H1 (cell line): ENCODE measurements around the gene MACROD2. TPM values are rescaled to one million over a fixed set of nuclear protein-coding genes. Genes with fewer than 3 reads are reported as not detected.

Experiments
- CTCF ChIA-PET: fragments of 300-600 bp; sonication (Branson Sonifier 250); formaldehyde crosslinking; loops from one replicate; lab custom pipeline; 2021; ENCODE audit not compliant: partially characterized antibody; lab: Charles Lee
- POLR2A ChIA-PET: fragments of 300-600 bp; sonication (Branson Sonifier 250); formaldehyde crosslinking; loops from one replicate; lab custom pipeline; 2021; ENCODE audit warnings: inconsistent platforms; ENCODE audit not compliant: partially characterized antibody; lab: Charles Lee
- DNase-seq, 2 experiments: peaks; one replicate each; pipeline versions ENCODE4 v3.0.0 to v3.0.0-alpha.2; 2010 to 2022; ENCODE audit warnings: low spot score in 2 of 2, low read depth in 1 of 2, mixed read lengths in 1 of 2
- FAIRE-seq: peaks from 2 replicates; lab custom pipeline; 2011; peaks lifted over from hg19 to GRCh38; lab: Jason Lieb, UNC
- H2AFZ ChIP-seq: 2 replicates; pipeline ENCODE4 v1.8.1; 2012; ENCODE audit warnings: low read length, inconsistent platforms
- H2AK5ac ChIP-seq: 2 replicates; pipeline ENCODE4 v1.6.1; 2013; ENCODE audit warnings: low read depth, low read length
- H2BK120ac ChIP-seq: replicated peaks from 2 replicates; pipeline ENCODE3; 2013; ENCODE audit warnings: low read depth, low read length, inconsistent platforms
- H2BK12ac ChIP-seq: 2 replicates; pipeline ENCODE4 v1.6.1; 2013; ENCODE audit warnings: low read depth, low read length
- H2BK15ac ChIP-seq: 2 replicates; pipeline ENCODE4 v1.6.1; 2013; ENCODE audit warnings: low read length
- H2BK20ac ChIP-seq: 2 replicates; pipeline ENCODE4 v1.6.1; 2013; ENCODE audit warnings: low read length
- H2BK5ac ChIP-seq: 2 replicates; pipeline ENCODE4 v1.6.1; 2013; ENCODE audit warnings: low read depth, low read length
- H3K14ac ChIP-seq: 2 replicates; pipeline ENCODE4 v1.6.1; 2013; ENCODE audit warnings: inconsistent platforms; ENCODE audit not compliant: insufficient read length
- H3K18ac ChIP-seq: 2 replicates; pipeline ENCODE4 v1.6.1; 2013; ENCODE audit warnings: low read length; ENCODE audit errors: extremely low read depth
- H3K23ac ChIP-seq: 2 replicates; pipeline ENCODE4 v1.6.1; 2013; ENCODE audit warnings: inconsistent platforms; ENCODE audit not compliant: insufficient read length
- H3K23me2 ChIP-seq: 2 replicates; pipeline ENCODE4 v1.6.1; 2013; ENCODE audit warnings: low read depth, low read length
- H3K27ac ChIP-seq: 2 replicates; pipeline ENCODE4 v1.6.1; 2011; ENCODE audit warnings: low read depth, low read length, inconsistent platforms
- H3K27me3 ChIP-seq, 4 experiments: replicated peaks in 1 of 4; 1 replicate in 1 of 4; 2 replicates in 3 of 4; pipeline versions ENCODE4 v1.6.1 to v1.8.1; 2011 to 2013; ENCODE audit warnings: low read length in 3 of 4, mild to moderate bottlenecking in 3 of 4, inconsistent platforms in 2 of 4, mixed read lengths in 2 of 4, moderate library complexity in 1 of 4; ENCODE audit not compliant: control insufficient read depth in 3 of 4, insufficient read depth in 3 of 4; ENCODE audit errors: extremely low read depth in 1 of 4
- H3K36me3 ChIP-seq, 4 experiments: 2 replicates each; pipeline versions ENCODE4 v1.6.1 to v1.8.1; 2011 to 2013; ENCODE audit warnings: mild to moderate bottlenecking in 4 of 4, low read length in 3 of 4, moderate library complexity in 2 of 4, control low read depth in 1 of 4, inconsistent platforms in 1 of 4; ENCODE audit not compliant: insufficient read depth in 4 of 4, control insufficient read depth in 2 of 4
- H3K4ac ChIP-seq: replicated peaks from 2 replicates; pipeline ENCODE3; 2013; ENCODE audit warnings: low read length, low read depth, mixed read lengths, inconsistent platforms; ENCODE audit not compliant: insufficient read length
- H3K4me1 ChIP-seq, 4 experiments: replicated peaks in 1 of 4; 1 replicate in 1 of 4; 2 replicates in 3 of 4; pipeline versions ENCODE4 v1.6.1 to v1.8.1; 2011 to 2013; ENCODE audit warnings: low read length in 3 of 4, inconsistent platforms in 2 of 4, mixed read lengths in 1 of 4; ENCODE audit not compliant: insufficient read depth in 4 of 4, control insufficient read depth in 3 of 4
- H3K4me2 ChIP-seq, 2 experiments: 2 replicates each; pipeline versions ENCODE4 v1.6.1 to v1.8.1; 2011 to 2013; ENCODE audit warnings: low read depth in 2 of 2, low read length in 2 of 2, control low read depth in 1 of 2, inconsistent platforms in 1 of 2, mild to moderate bottlenecking in 1 of 2; ENCODE audit not compliant: insufficient read depth in 1 of 2
- H3K4me3 ChIP-seq, 4 experiments: fragments of 200-600, 300-600 bp in 1 of 4; sonication (generic), shearing (Covaris generic), sonication (Bioruptor Twin) in 1 of 4; 2 replicates each; pipeline versions ENCODE4 v1.5.1 to v1.8.1; 2011 to 2016; ENCODE audit warnings: low read length in 4 of 4, low read depth in 3 of 4, control low read depth in 2 of 4, inconsistent platforms in 2 of 4, mild to moderate bottlenecking in 2 of 4, mixed read lengths in 1 of 4, moderate library complexity in 1 of 4; ENCODE audit not compliant: insufficient read depth in 2 of 4; ENCODE audit errors: extremely low read depth in 1 of 4
- H3K56ac ChIP-seq: replicated peaks from 2 replicates; pipeline ENCODE3; 2013; ENCODE audit warnings: low read depth, mild to moderate bottlenecking, mixed read lengths, low read length, inconsistent platforms; ENCODE audit not compliant: insufficient read length
- H3K79me1 ChIP-seq: 2 replicates; pipeline ENCODE4 v1.6.1; 2013; ENCODE audit warnings: low read depth, low read length, control low read depth
- H3K79me2 ChIP-seq, 2 experiments: 2 replicates each; pipeline versions ENCODE4 v1.6.1 to v1.8.1; 2012 to 2013; ENCODE audit warnings: low read length in 2 of 2, mild to moderate bottlenecking in 2 of 2, inconsistent platforms in 1 of 2; ENCODE audit not compliant: insufficient read depth in 2 of 2, control insufficient read depth in 1 of 2
- H3K9ac ChIP-seq, 4 experiments: replicated peaks in 1 of 4; 1 replicate in 1 of 4; 2 replicates in 3 of 4; pipeline versions ENCODE4 v1.6.1 to v1.8.1; 2011 to 2013; ENCODE audit warnings: low read depth in 3 of 4, low read length in 3 of 4, control low read depth in 2 of 4, mild to moderate bottlenecking in 2 of 4, moderate library complexity in 2 of 4, inconsistent platforms in 1 of 4; ENCODE audit errors: extremely low read depth in 1 of 4
- H3K9me3 ChIP-seq, 2 experiments: 2 replicates each; pipeline versions ENCODE4 v1.6.1 to v1.8.1; 2012 to 2013; ENCODE audit warnings: mild to moderate bottlenecking in 2 of 2, moderate library complexity in 2 of 2, control low read depth in 1 of 2, inconsistent platforms in 1 of 2, low read depth in 1 of 2, low read length in 1 of 2, mixed read lengths in 1 of 2; ENCODE audit not compliant: insufficient read depth in 2 of 2
- H4K20me1 ChIP-seq, 2 experiments: replicated peaks in 1 of 2; 2 replicates each; pipeline versions ENCODE3 to v1.8.1; 2011 to 2013; ENCODE audit warnings: inconsistent platforms in 2 of 2, low read length in 2 of 2, mild to moderate bottlenecking in 1 of 2; ENCODE audit not compliant: insufficient read depth in 2 of 2, control insufficient read depth in 1 of 2
- H4K5ac ChIP-seq: 2 replicates; pipeline ENCODE4 v1.6.1; 2013; ENCODE audit warnings: low read length, low read depth, mixed read lengths, inconsistent platforms; ENCODE audit not compliant: insufficient read length
- H4K8ac ChIP-seq: 2 replicates; pipeline ENCODE4 v1.8.0; 2013; ENCODE audit warnings: mild to moderate bottlenecking, moderate library complexity, low read length, inconsistent platforms; ENCODE audit not compliant: insufficient read depth; ENCODE audit errors: extremely low read depth
- H4K91ac ChIP-seq: replicated peaks from 2 replicates; pipeline ENCODE3; 2013; ENCODE audit warnings: low read length, mixed read lengths, inconsistent platforms; ENCODE audit not compliant: insufficient read length
- ATF2 ChIP-seq: IDR thresholded peaks from 2 replicates; pipeline ENCODE4 v1.6.1; 2012; ENCODE audit warnings: low read length, inconsistent platforms
- CHD1 ChIP-seq: IDR thresholded peaks from 2 replicates; pipeline ENCODE4 v1.6.1; 2012; ENCODE audit warnings: low read depth, low read length, improper control_type of control experiment
- FOSL1 ChIP-seq: IDR thresholded peaks from 2 replicates; pipeline ENCODE4 v1.6.1; 2011; ENCODE audit warnings: mild to moderate bottlenecking, low read depth, low read length, moderate library complexity; ENCODE audit not compliant: insufficient read depth
- PHF8 ChIP-seq: fragments of 200-600 bp; sonication (generic); conservative IDR thresholded peaks from 2 replicates; pipeline ENCODE4 v1.7.1; 2012; ENCODE audit warnings: low read depth, mild to moderate bottlenecking, inconsistent platforms, low read length, moderate library complexity
- SIN3A ChIP-seq, 2 experiments: IDR thresholded peaks in 1 of 2; conservative IDR thresholded peaks in 1 of 2; 2 replicates each; pipeline ENCODE4 v1.6.1; 2011 to 2012; ENCODE audit warnings: low read length in 2 of 2, improper control_type of control experiment in 1 of 2, low read depth in 1 of 2, mild to moderate bottlenecking in 1 of 2
- SRF ChIP-seq: IDR thresholded peaks from 2 replicates; pipeline ENCODE4 v1.6.1; 2011; ENCODE audit warnings: mild to moderate bottlenecking, low read depth, low read length, moderate library complexity
- WGBS, 2 experiments: shearing (Covaris generic) in 1 of 2; methylation state at CpG; one replicate each; pipeline versions ENCODE4 v1.1.6 to v1.1.7; 2013 to 2015; ENCODE audit warnings: low lambda C conversion rate in 2 of 2, mixed read lengths in 2 of 2, inconsistent platforms in 1 of 2, low coverage in 1 of 2, missing lambda C conversion rate in 1 of 2; ENCODE audit not compliant: insufficient replicate concordance in 2 of 2, insufficient coverage in 1 of 2, insufficient read length in 1 of 2; ENCODE audit errors: extremely low coverage in 1 of 2, missing lambda C conversion rate in 1 of 2; 5-methylcytosine and 5-hydroxymethylcytosine counted together
- polyA plus RNA-seq, 7 experiments: library from polyadenylated mRNA; depleted of rRNA in 3 of 7; stranded (reverse) in 5 of 7; unstranded in 2 of 7; fragments of >200 nt in 5 of 7; fragments of 200-250 nt in 2 of 7; gene quantifications; 1 replicate in 5 of 7; 2 replicates in 1 of 7; 4 replicates in 1 of 7; pipeline versions ENCODE4 v1.2.1 to v1.2.3, GENCODE V29; 2011 to 2013; ENCODE audit warnings: missing spikeins in 2 of 7, mixed read lengths in 2 of 7
- total RNA-seq: library from RNA; stranded (reverse); fragmentation: NEBNext Ultra II Directional; extraction: Animal tissue kit (Norgen Biotek cat#: 25700); gene quantifications from 2 replicates; pipeline ENCODE4 v1.2.1, GENCODE V29; 2021

The MACROD2 gene
- total and polyA plus RNA-seq, 2 of the 8 experiments (the other 6 are each of a cell fraction or from before 2014, with no cell fraction given), result 0.70 to 3.9 TPM

DNA sequence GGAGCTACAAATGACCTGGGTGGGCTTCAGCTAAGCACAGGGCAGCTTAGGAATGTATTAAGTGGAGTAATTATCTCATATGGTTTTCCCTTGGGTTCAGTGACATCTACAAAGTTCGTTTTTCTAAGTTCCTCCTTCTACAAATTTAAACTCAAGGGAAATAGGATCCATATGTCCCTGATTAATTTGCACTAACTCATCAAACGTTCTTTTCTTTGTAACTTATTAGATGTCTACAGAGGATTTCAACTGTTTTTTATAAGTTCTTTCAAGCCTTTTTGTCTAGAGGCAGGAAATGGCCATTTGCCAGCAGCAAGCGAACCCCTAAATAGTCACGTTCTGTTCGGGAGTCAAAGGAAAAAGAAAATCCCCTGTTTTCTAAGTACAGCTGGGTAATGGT lies 1517.6 kb downstream of the MACROD2 start:
- no peaks in the 10 kb centered on the region for H3K4me1 ChIP-seq
- no peak overlapping the region for H4K5ac ChIP-seq
- H2BK5ac ChIP-seq, result no peak overlapping the region
- no peak for DNase-seq
- H2BK20ac ChIP-seq, result no peak overlapping the region
- no peaks in the 10 kb centered on the region for H3K27me3 ChIP-seq
- no peak for TF ChIP-seq CHD1
- no peak for TF ChIP-seq FOSL1
- TF ChIP-seq SRF, result no peak
- TF ChIP-seq ATF2, result no peak
- TF ChIP-seq SIN3A (conservative IDR thresholded peaks at IDR 0.05 in 1 of 2, IDR thresholded peaks at IDR 0.05 in 1 of 2; ENCODE audit: low read depth in 1 of 2, low read length in 2 of 2), result no peak
- no peak for TF ChIP-seq PHF8
- no peak overlapping the region for H2AK5ac ChIP-seq
- no peak overlapping the region for H3K9ac ChIP-seq
- no peak overlapping the region for H4K91ac ChIP-seq
- no peak overlapping the region for H2BK120ac ChIP-seq
- peaks cover 3% of the 10 kb centered on the region; the same call in 1 of the 2 replicates for H3K23me2 ChIP-seq
- H3K4me2 ChIP-seq, result no peak overlapping the region
- no peak overlapping the region for H3K23ac ChIP-seq
- H3K27ac ChIP-seq, result no peak overlapping the region
- H2BK12ac ChIP-seq, result no peak overlapping the region
- H4K20me1 ChIP-seq, result no peaks in the 10 kb centered on the region
- no peak overlapping the region for H3K18ac ChIP-seq
- no peak overlapping the region for H3K4ac ChIP-seq
- no peak overlapping the region for H2AFZ ChIP-seq
- H3K4me3 ChIP-seq, result no peak overlapping the region
- H3K14ac ChIP-seq, result no peak overlapping the region
- ChIA-PET POLR2A (no interaction called here), CTCF (no interaction called here)
- no peaks in the 10 kb centered on the region for H3K79me1 ChIP-seq
- no peaks in the 10 kb centered on the region for H3K79me2 ChIP-seq
- H3K56ac ChIP-seq, result no peak overlapping the region
- no peak for FAIRE-seq
- no peaks in the 10 kb centered on the region for H3K9me3 ChIP-seq
- H2BK15ac ChIP-seq, result no peak overlapping the region
- WGBS, 2 experiments, result 92% methylated on average over 5 of the region's 5 CpGs; no CpG with 5 or more reads in 1 of the 2 experiments
- no peak overlapping the region for H4K8ac ChIP-seq
- no peaks in the 10 kb centered on the region for H3K36me3 ChIP-seq
